ENCODE data around the gene UBE2M. TPM values are rescaled to one million over a fixed set of nuclear protein-coding genes. Genes with fewer than 3 reads are reported as not detected.
A peak's percentile ranks its signal among the peaks of the same experiment; 100 is the strongest.

UBE2M gene
- total RNA-seq, 1 donor from 2014 or later: 66.7 TPM

GRCh38 chr19:58554494-58555368 lies 3.7 kb downstream of the UBE2M start, which contains the start of gene CHMP2A:
TSS of gene CHMP2A (minus strand) at chr19:58555105. CDS start at chr19:58554212, 893 bp downstream.
- POLR2A ChIA-PET: interaction anchor here (0.6 to 3.8 kb wide), 19 partner anchors 8 to 653 kb away, joined by 3 to 78 read pairs (median 5); partner anchors contain the start of genes MZF1, TRIM28, ZBTB45 and ZNF132
- CTCF ChIA-PET: interaction anchor here (0.8 to 1.7 kb wide), 2 partner anchors 17 to 35 kb away, joined by 3 to 12 read pairs; partner anchors contain the start of gene ZBTB45
- peak; percentile 33 for ATAC-seq (ENCODE audit: low read depth)

GRCh38 chr19:58553799-58554493 lies 4.5 kb downstream of the UBE2M start:
- peaks cover 48% of the 10 kb centered on the region for H3K4me1 Mint-ChIP-seq
- peaks cover 83% of the 10 kb centered on the region for H3K36me3 Mint-ChIP-seq (ENCODE audit: low read depth)
- no peak for DNase-seq
- peak overlapping the region; percentile 91 for H3K4me3 Mint-ChIP-seq
- ChIA-PET CTCF (interaction anchor here (1.0 to 1.7 kb wide), 2 partner anchors 34 kb away, joined by 3 to 12 read pairs; partner anchors contain the start of gene ZBTB45), POLR2A (interaction anchor here (0.8 to 3.8 kb wide), 10 partner anchors 9 to 551 kb away, joined by 3 to 78 read pairs (median 15); partner anchors contain the start of genes MZF1, TRIM28, ZBTB45 and ZNF274)
- H3K9me3 Mint-ChIP-seq: no peaks in the 10 kb centered on the region
- TF ChIP-seq CTCF (IDR thresholded peaks at IDR 0.05): no peak
- intact Hi-C loops (cut with micrococcal nuclease): no loop called here
- no peaks in the 10 kb centered on the region for H3K27me3 Mint-ChIP-seq
- peak overlapping the region; percentile 96 for H3K27ac Mint-ChIP-seq
- ATAC-seq (ENCODE audit: low read depth): no peak

More at GRCh38 chr19:58554494-58555368, 3.7 kb downstream of the UBE2M start, which contains the start of gene CHMP2A:
- intact Hi-C loops (cut with micrococcal nuclease): loop anchor here (1.0 kb wide), 2 partner anchors 10 to 35 kb away; partner anchors contain the start of genes TRIM28 and ZBTB45
- no peak for TF ChIP-seq CTCF (IDR thresholded peaks at IDR 0.05)
- H3K9me3 Mint-ChIP-seq: no peaks in the 10 kb centered on the region
- peak within 1 kb of the TSS; percentile 96 for H3K27ac Mint-ChIP-seq
- peaks cover 54% of the 10 kb centered on the region for H3K4me1 Mint-ChIP-seq
- peaks cover 79% of the 10 kb centered on the region for H3K36me3 Mint-ChIP-seq (ENCODE audit: low read depth)
- no peaks in the 10 kb centered on the region for H3K27me3 Mint-ChIP-seq
- peak within 1 kb of the TSS; percentile 91 for H3K4me3 Mint-ChIP-seq
- DNase-seq: peak; percentile 96

GRCh38 chr19:58552655-58553054 lies 5.8 kb downstream of the UBE2M start:
- DNase-seq: no peak

GRCh38 chr19:58551577-58552471 lies 6.6 kb downstream of the UBE2M start:
- no peak for TF ChIP-seq CTCF (IDR thresholded peaks at IDR 0.05)
- no peak overlapping the region for H3K27ac Mint-ChIP-seq
- CTCF ChIA-PET: no interaction called here
- no peak for DNase-seq
- H3K4me3 Mint-ChIP-seq: no peak overlapping the region
- POLR2A ChIA-PET: interaction anchor here (0.7 to 3.8 kb wide), 3 partner anchors 7 to 82 kb away, joined by 3 to 78 read pairs (median 6); partner anchors contain the start of genes TRIM28 and ZBTB45
- no peaks in the 10 kb centered on the region for H3K27me3 Mint-ChIP-seq
- H3K4me1 Mint-ChIP-seq: peaks cover 36% of the 10 kb centered on the region
- ATAC-seq (ENCODE audit: low read depth): no peak
- intact Hi-C loops (cut with micrococcal nuclease): no loop called here
- H3K36me3 Mint-ChIP-seq (ENCODE audit: low read depth): peaks cover 89% of the 10 kb centered on the region
- H3K9me3 Mint-ChIP-seq: no peaks in the 10 kb centered on the region

More at GRCh38 chr19:58552655-58553054, 5.8 kb downstream of the UBE2M start:
- no peak for TF ChIP-seq CTCF (IDR thresholded peaks at IDR 0.05)
- H3K4me3 Mint-ChIP-seq: no peak overlapping the region
- H3K9me3 Mint-ChIP-seq: no peaks in the 10 kb centered on the region
- ATAC-seq (ENCODE audit: low read depth): no peak
- H3K27ac Mint-ChIP-seq: peak overlapping the region; percentile 8
- H3K4me1 Mint-ChIP-seq: peaks cover 42% of the 10 kb centered on the region
- POLR2A ChIA-PET: interaction anchor here (0.6 to 3.8 kb wide), 3 partner anchors 8 to 31 kb away, joined by 4 to 78 read pairs (median 24); partner anchors contain the start of genes MZF1 and TRIM28
- CTCF ChIA-PET: no interaction called here
- intact Hi-C loops (cut with micrococcal nuclease): no loop called here
- H3K36me3 Mint-ChIP-seq (ENCODE audit: low read depth): peaks cover 88% of the 10 kb centered on the region
- H3K27me3 Mint-ChIP-seq: no peaks in the 10 kb centered on the region

Data from activated B cell treated with CpG ODN at 0.5 μM for 24 hours (primary cell).